ENCODE data around the gene AFG3L2. TPM values are rescaled to one million over a fixed set of nuclear protein-coding genes. Genes with fewer than 3 reads are reported as not detected.
"Not testable (repeated sequence)": the region's sequence is repeated elsewhere in the genome, so short reads cannot be mapped to it uniquely, and the experiment has no call there.

Gene AFG3L2
- total RNA-seq, 1 experiment from 2014 or later: 66.7 TPM

GRCh38 chr18:12378198-12378558 is 1.2 kb upstream of the AFG3L2 start:
- H3K36me3 ChIP-seq (ENCODE audit: control insufficient read depth in 1 of 2, insufficient read depth in 2 of 2, low read length in 2 of 2); RAD21 ChIA-PET (ENCODE audit: low non-redundant PET in 1 of 2, low total read pairs in 2 of 2, uncharacterized antibody in 2 of 2, unreplicated experiment in 2 of 2); CTCF ChIA-PET; H3K27me3 ChIP-seq (ENCODE audit: insufficient read depth, low read length); H4K20me1 ChIP-seq (ENCODE audit: insufficient read depth); H2AFZ ChIP-seq (ENCODE audit: low read depth, low read length, poor library complexity, severe bottlenecking); ATAC-seq; DNase-seq (ENCODE audit: low read depth, low spot score); BruUV-seq (replicated peaks); H3K9me2 ChIP-seq (ENCODE audit: insufficient read depth); H3K9me3 ChIP-seq (ENCODE audit: control insufficient read depth in 1 of 2, insufficient read depth in 1 of 2, low read depth in 1 of 2, low read length in 2 of 2): not testable (repeated sequence)
- Histone ChIP-seq H3K4me3 (replicated peaks in 1 of 2; ENCODE audit: low read depth in 1 of 2, low read length in 2 of 2) (peak overlapping the region; percentile 72 to 95), H3K79me2 (ENCODE audit: insufficient read depth, low read length) (peaks cover 36% of the 10 kb centered on the region), H3K4me1 (ENCODE audit: control insufficient read depth in 1 of 2, insufficient read depth in 2 of 2, low read length in 2 of 2) (peaks cover 8 to 17% of the 10 kb centered on the region in 2 experiments), H3K27ac (ENCODE audit: low read depth, low read length) (peak overlapping the region; percentile 65), H3K4me2 (ENCODE audit: low read length) (peak overlapping the region; percentile 99), H3K9ac (ENCODE audit: low read length) (peak overlapping the region; percentile 87)
- POLR2A ChIA-PET: interaction anchor here (1.8 kb wide), 1 partner anchor 11 kb away, joined by 6 read pairs; no protein-coding TSS in a partner anchor
- intact Hi-C loops (cut with micrococcal nuclease): loop anchor here (5.0 kb wide), 1 partner anchor 91 kb away; no protein-coding TSS in a partner anchor

- RAD21 ChIA-PET (ENCODE audit: low non-redundant PET in 1 of 2, low total read pairs in 2 of 2, uncharacterized antibody in 2 of 2, unreplicated experiment in 2 of 2): interaction anchor here in 1 of 2 experiments (0.8 kb wide), 1 partner anchor 95 kb away, joined by 3 read pairs; no protein-coding TSS in a partner anchor
- Histone ChIP-seq H3K27me3 (ENCODE audit: insufficient read depth, low read length) (no peaks in the 10 kb centered on the region), H2AFZ (ENCODE audit: low read depth, low read length, poor library complexity, severe bottlenecking) (peak overlapping the region; percentile 66), H3K4me1 (ENCODE audit: control insufficient read depth in 1 of 2, insufficient read depth in 2 of 2, low read length in 2 of 2) (peaks cover 8 to 17% of the 10 kb centered on the region in 2 experiments), H3K4me3 (replicated peaks in 1 of 2; ENCODE audit: low read depth in 1 of 2, low read length in 2 of 2) (peak overlapping the region; percentile 72 to 95), H3K9me3 (ENCODE audit: control insufficient read depth in 1 of 2, insufficient read depth in 1 of 2, low read depth in 1 of 2, low read length in 2 of 2) (no peaks in the 10 kb centered on the region), H3K36me3 (ENCODE audit: control insufficient read depth in 1 of 2, insufficient read depth in 2 of 2, low read length in 2 of 2) (no peaks in the 10 kb centered on the region; a peak in 1 of 4 replicates), H3K4me2 (ENCODE audit: low read length) (peak overlapping the region; percentile 99), H3K79me2 (ENCODE audit: insufficient read depth, low read length) (peaks cover 41% of the 10 kb centered on the region), H4K20me1 (ENCODE audit: insufficient read depth) (no peaks in the 10 kb centered on the region; the same call in 1 of the 2 replicates), H3K9ac (ENCODE audit: low read length) (peak overlapping the region; percentile 87), H3K27ac (ENCODE audit: low read depth, low read length) (peak overlapping the region; percentile 65), H3K9me2 (ENCODE audit: insufficient read depth) (no peaks in the 10 kb centered on the region)
- POLR2A ChIA-PET: interaction anchor here (0.6 to 1.8 kb wide), 9 partner anchors 10 to 506 kb away, joined by 3 to 6 read pairs (median 3); partner anchors contain the start of genes PRELID3A and TUBB6
- intact Hi-C loops (cut with micrococcal nuclease): loop anchor here (2.0 to 5.0 kb wide), 2 partner anchors 90 to 569 kb away; no protein-coding TSS in a partner anchor
- TF ChIP-seq CTCF (IDR thresholded peaks at IDR 0.05 in 2 of 3, conservative IDR thresholded peaks at IDR 0.05 in 1 of 3; ENCODE audit: borderline replicate concordance in 1 of 3, insufficient read depth in 1 of 3, low read depth in 2 of 3, low read length in 2 of 3): no peak
- TF ChIP-seq ELF1 (IDR thresholded peaks at IDR 0.05; ENCODE audit: borderline replicate concordance, low read depth): no peak
- no peak for TF ChIP-seq REST (IDR thresholded peaks at IDR 0.05; ENCODE audit: low read depth)
- TF ChIP-seq CEBPB (IDR thresholded peaks at IDR 0.05; ENCODE audit: low read depth): no peak
- TF ChIP-seq EZH2phosphoT487 (IDR thresholded peaks at IDR 0.05; ENCODE audit: borderline replicate concordance): no peak
- peak; percentile 81; the same call in 1 of the 2 replicates for TF ChIP-seq SIN3A (IDR thresholded peaks at IDR 0.05; ENCODE audit: low read depth)
- peak; percentile 41; the same call in 1 of the 2 replicates for TF ChIP-seq POLR2AphosphoS5 (IDR thresholded peaks at IDR 0.05; ENCODE audit: low read depth, low read length)
- TF ChIP-seq EGR1 (IDR thresholded peaks at IDR 0.05; ENCODE audit: low read depth): no peak
- TF ChIP-seq EZH2 (IDR thresholded peaks at IDR 0.05): no peak
- no peak for TF ChIP-seq TCF7L2 (IDR thresholded peaks at IDR 0.05; ENCODE audit: borderline replicate concordance, extremely low read depth, insufficient read depth, insufficient read length)
- TF ChIP-seq JUND (IDR thresholded peaks at IDR 0.05): no peak
- TF ChIP-seq RAD21 (IDR thresholded peaks at IDR 0.05; ENCODE audit: low read depth): no peak
- no peak for TF ChIP-seq MAX (IDR thresholded peaks at IDR 0.05)
- BruUV-seq (replicated peaks): TSS peak; percentile 91
- ATAC-seq: peak; percentile 82
- CTCF ChIA-PET: interaction anchor here (0.7 to 1.1 kb wide), 8 partner anchors 14 to 557 kb away, joined by 3 to 7 read pairs (median 3); no protein-coding TSS in a partner anchor
- no peak for DNase-seq (ENCODE audit: low read depth, low spot score)
These were observed 650 bp upstream of the AFG3L2 start for GRCh38 chr18:12377556-12378197.

All from HCT116 (cell line).